NB4 (cell line): ENCODE data around the gene ATP10B.

Experiments
- DNase-seq: peaks from one replicate; pipeline ENCODE4 v3.0.0; 2010; ENCODE audit warnings: low read depth
- H3K4me3 ChIP-seq: one replicate; pipeline ENCODE4 v1.5.1; 2011; ENCODE audit warnings: mild to moderate bottlenecking, low read depth, low read length, moderate library complexity
- MAX ChIP-seq: IDR thresholded peaks from 2 replicates; pipeline ENCODE4 v1.6.1; 2011; ENCODE audit warnings: low read depth, low read length
- MYC ChIP-seq: IDR thresholded peaks from 2 replicates; pipeline ENCODE4 v1.6.1; 2011; ENCODE audit warnings: low read depth, low read length
- POLR2A ChIP-seq: IDR thresholded peaks from 2 replicates; pipeline ENCODE4 v1.6.1; 2011; ENCODE audit warnings: mild to moderate bottlenecking; ENCODE audit not compliant: insufficient read length; ENCODE audit errors: extremely low read depth
- TF ChIP-seq, protein P1 (sequence below): IDR thresholded peaks from one replicate; pipeline ENCODE4 v1.5.1; 2012; ENCODE audit warnings: low read depth, low read length

ATP10B gene

DNA sequence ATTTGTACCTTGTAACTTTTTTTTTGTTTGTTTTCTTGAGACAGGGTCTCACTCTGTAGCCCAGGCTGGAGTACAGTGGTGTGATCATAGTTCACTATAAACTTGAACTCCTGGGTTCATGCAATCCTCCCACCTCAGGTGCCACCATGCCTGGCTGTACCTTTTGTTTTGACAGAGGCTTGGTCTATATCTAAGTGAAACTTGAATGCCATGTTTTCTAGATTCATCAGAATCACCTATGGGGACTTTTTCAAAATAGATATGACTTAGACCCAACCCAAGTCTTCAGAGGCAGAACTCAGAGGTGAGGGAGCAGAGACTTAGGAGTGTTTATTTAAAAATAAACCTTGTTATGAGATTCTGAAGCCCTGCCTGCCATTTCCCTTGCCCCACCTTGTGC, 301.9 kb downstream of the ATP10B start:
- TF ChIP-seq, protein P1, sequence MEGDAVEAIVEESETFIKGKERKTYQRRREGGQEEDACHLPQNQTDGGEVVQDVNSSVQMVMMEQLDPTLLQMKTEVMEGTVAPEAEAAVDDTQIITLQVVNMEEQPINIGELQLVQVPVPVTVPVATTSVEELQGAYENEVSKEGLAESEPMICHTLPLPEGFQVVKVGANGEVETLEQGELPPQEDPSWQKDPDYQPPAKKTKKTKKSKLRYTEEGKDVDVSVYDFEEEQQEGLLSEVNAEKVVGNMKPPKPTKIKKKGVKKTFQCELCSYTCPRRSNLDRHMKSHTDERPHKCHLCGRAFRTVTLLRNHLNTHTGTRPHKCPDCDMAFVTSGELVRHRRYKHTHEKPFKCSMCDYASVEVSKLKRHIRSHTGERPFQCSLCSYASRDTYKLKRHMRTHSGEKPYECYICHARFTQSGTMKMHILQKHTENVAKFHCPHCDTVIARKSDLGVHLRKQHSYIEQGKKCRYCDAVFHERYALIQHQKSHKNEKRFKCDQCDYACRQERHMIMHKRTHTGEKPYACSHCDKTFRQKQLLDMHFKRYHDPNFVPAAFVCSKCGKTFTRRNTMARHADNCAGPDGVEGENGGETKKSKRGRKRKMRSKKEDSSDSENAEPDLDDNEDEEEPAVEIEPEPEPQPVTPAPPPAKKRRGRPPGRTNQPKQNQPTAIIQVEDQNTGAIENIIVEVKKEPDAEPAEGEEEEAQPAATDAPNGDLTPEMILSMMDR, result no peak
- TF ChIP-seq POLR2A (no peak), MAX (no peak), MYC (no peak)
- DNase-seq, result no peak
- H3K4me3 ChIP-seq, result no peak overlapping the region

DNA sequence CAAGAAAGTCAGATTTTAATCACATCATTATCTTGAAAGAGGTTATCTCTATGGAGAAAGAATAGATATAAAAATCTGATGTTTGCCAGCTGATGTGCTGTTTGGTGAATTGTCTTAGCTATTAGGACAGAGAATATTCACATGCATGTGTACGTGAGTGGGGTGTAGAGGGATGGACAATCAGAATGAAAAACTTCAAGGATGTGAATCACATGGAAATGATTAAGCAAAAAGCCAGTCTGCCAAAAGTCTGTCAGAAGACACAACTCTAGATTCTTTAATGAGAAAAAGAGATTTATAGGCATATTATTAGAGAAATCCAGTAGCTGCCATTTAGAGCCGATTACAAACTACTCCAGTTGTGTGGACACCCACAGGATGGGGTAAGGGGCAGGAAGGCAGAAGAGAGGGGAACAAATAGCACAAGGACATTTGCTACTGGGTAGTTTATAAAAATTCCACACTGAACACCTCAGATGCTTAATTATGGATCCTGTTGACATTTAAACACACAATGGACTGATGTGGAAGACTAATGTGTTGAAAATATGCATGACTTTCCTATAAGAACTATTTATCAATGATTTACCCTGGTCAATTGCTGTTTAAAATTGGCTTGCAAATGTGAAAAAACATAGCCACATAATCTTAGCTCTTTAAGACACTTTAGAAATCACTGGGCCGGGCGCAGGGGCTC, 302.9 kb downstream of the ATP10B start:
- no peak overlapping the region for H3K4me3 ChIP-seq
- TF ChIP-seq MAX, result no peak
- TF ChIP-seq, protein P1, result no peak
- TF ChIP-seq POLR2A, result no peak
- TF ChIP-seq MYC, result no peak
- DNase-seq, result no peak

DNA sequence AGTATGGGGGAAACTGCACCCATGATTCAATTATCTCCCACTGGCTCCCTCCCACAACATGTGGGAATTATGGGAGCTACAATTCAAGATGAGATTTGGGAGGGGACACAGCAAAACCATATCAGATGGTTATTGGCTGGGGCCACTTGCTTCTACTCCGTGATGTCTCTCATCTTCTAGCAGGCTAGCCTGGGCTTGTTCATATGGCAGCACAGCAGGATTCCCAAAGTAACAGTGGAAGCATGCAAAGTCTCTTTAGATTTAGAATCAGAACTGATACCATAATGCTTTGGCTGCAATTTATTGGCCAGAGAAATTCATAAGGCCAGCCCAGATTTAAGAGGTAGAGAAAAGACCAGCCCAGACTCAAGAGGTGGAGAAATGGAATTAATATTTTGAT, 304.1 kb downstream of the ATP10B start:
- no peak overlapping the region for H3K4me3 ChIP-seq
- TF ChIP-seq POLR2A (no peak), MYC (no peak)
- no peak for DNase-seq

DNA sequence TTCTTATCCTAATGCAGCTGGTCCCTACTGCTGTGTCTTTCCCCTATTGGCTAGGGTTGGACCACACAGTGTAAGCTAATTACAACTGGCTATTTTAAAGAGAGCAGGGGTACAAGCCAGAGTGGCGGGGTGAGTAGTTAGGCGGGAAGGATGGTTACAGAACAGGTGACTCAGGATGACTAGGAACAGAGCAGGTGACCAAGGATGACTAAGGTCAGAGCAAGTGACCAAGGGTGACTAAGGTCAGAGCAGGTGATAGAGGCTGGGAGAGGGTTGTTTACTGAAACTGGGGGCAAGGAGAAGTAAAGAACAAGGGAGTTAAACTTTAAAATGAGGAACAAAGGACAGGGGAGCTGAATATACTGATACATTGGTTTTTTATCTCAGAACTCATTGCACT, 304.9 kb downstream of the ATP10B start:
- no peak for TF ChIP-seq MYC
- TF ChIP-seq MAX, result no peak
- no peak for TF ChIP-seq POLR2A
- TF ChIP-seq, protein P1, result no peak
- DNase-seq, result no peak
- no peak overlapping the region for H3K4me3 ChIP-seq

- TF ChIP-seq POLR2A (no peak), MAX (no peak), MYC (no peak)
- TF ChIP-seq, protein P1, result no peak
- no peak overlapping the region for H3K4me3 ChIP-seq
- no peak for DNase-seq
Observed at GRCh38 chr5:160545832-160546231, 306.2 kb downstream of the ATP10B start.

- DNase-seq, result no peak
- H3K4me3 ChIP-seq, result no peak overlapping the region
- TF ChIP-seq POLR2A (no peak), MAX (no peak), MYC (no peak)
- TF ChIP-seq, protein P1, result no peak
Observed at GRCh38 chr5:160543395-160543794, 308.6 kb downstream of the ATP10B start.
